ENCODE data around the gene XRCC3.

- TF ChIP-seq, protein P1, sequence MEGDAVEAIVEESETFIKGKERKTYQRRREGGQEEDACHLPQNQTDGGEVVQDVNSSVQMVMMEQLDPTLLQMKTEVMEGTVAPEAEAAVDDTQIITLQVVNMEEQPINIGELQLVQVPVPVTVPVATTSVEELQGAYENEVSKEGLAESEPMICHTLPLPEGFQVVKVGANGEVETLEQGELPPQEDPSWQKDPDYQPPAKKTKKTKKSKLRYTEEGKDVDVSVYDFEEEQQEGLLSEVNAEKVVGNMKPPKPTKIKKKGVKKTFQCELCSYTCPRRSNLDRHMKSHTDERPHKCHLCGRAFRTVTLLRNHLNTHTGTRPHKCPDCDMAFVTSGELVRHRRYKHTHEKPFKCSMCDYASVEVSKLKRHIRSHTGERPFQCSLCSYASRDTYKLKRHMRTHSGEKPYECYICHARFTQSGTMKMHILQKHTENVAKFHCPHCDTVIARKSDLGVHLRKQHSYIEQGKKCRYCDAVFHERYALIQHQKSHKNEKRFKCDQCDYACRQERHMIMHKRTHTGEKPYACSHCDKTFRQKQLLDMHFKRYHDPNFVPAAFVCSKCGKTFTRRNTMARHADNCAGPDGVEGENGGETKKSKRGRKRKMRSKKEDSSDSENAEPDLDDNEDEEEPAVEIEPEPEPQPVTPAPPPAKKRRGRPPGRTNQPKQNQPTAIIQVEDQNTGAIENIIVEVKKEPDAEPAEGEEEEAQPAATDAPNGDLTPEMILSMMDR (IDR thresholded peaks at IDR 0.05; ENCODE audit: insufficient read depth, low read length, poor library complexity, severe bottlenecking): no peak
- no peak for TF ChIP-seq EZH2phosphoT487 (conservative IDR thresholded peaks at IDR 0.05; ENCODE audit: low read length)
These were observed 34.2 kb upstream of the XRCC3 start for GRCh38 chr14:103749452-103749851.

Measured in SU-DHL-6 (cell line).